HepG2 (cell line): ENCODE data around the gene ANO9. TPM values are rescaled to one million over a fixed set of nuclear protein-coding genes. Genes with fewer than 3 reads are reported as not detected.

Experiments used
- ATAC-seq: fragments of 200-7000 bp; cut with Tn5 transposase; 3 replicates; pipeline ENCODE4 v1.9.1; 2020; ENCODE audit warnings: mild to moderate bottlenecking, moderate library complexity
- BruUV-seq: library from RNA; stranded (reverse); fragments of 400-500 nt; replicated peaks from 2 replicates; lab custom pipeline; 2021; lab: Mats Ljungman, UMichigan
- CTCF ChIA-PET: fragments of 300-600 bp; formaldehyde crosslinking; extraction: SDS; loops from one replicate; lab custom pipeline; 2021; ENCODE audit warnings: low total read pairs, inconsistent platforms, low intra/inter-chr PET ratio; lab: Yijun Ruan, JAX
- POLR2A ChIA-PET: fragments of 350-600 bp; sonication (Branson Sonifier 250); formaldehyde crosslinking; loops from one replicate; lab custom pipeline; 2020; ENCODE audit warnings: antibody characterized with exemption, inconsistent platforms; lab: Yijun Ruan, JAX
- DNase-seq: peaks from one replicate; pipeline ENCODE4 v3.0.0-alpha.2; 2015; ENCODE audit warnings: low spot score
- FAIRE-seq: peaks from 3 replicates; lab custom pipeline; 2011; peaks lifted over from hg19 to GRCh38; lab: Jason Lieb, UNC
- H2AFZ ChIP-seq: one replicate; pipeline ENCODE4 v1.6.1; 2011; ENCODE audit warnings: low read length, inconsistent platforms
- H3K27ac ChIP-seq: fragments of 300-600 bp; 3 replicates; pipeline ENCODE4 v1.8.0; 2011; ENCODE audit warnings: mixed run types, mild to moderate bottlenecking, mixed read lengths, low read length, inconsistent platforms; ENCODE audit not compliant: insufficient read depth; ENCODE audit errors: extremely low read length
- H3K27me3 ChIP-seq, 2 experiments: fragments of 200-600 bp in 1 of 2; 2 replicates in 1 of 2; 3 replicates in 1 of 2; pipeline versions ENCODE4 v1.6.0 to v1.8.0; 2011; ENCODE audit warnings: low read length in 2 of 2, mild to moderate bottlenecking in 2 of 2, moderate library complexity in 2 of 2, inconsistent platforms in 1 of 2; ENCODE audit not compliant: insufficient read depth in 2 of 2, control insufficient read depth in 1 of 2
- H3K36me3 ChIP-seq, 2 experiments: fragments of 200-600 bp in 1 of 2; replicated peaks in 1 of 2; 2 replicates in 1 of 2; 3 replicates in 1 of 2; pipeline versions ENCODE4 v1.5.1 to v1.8.0; 2011; ENCODE audit warnings: low read length in 2 of 2, inconsistent platforms in 1 of 2; ENCODE audit not compliant: insufficient read depth in 2 of 2, control insufficient read depth in 1 of 2
- H3K4me1 ChIP-seq: 2 replicates; pipeline ENCODE4 v1.5.1; 2012; ENCODE audit warnings: low read length, inconsistent platforms; ENCODE audit not compliant: insufficient read depth
- H3K4me2 ChIP-seq: 2 replicates; pipeline ENCODE4 v1.6.0; 2011; ENCODE audit warnings: low read depth, low read length, inconsistent platforms
- H3K4me3 ChIP-seq, 3 experiments: fragments of 200-600 bp in 1 of 3; sonication (generic), shearing (Covaris generic) in 1 of 3; replicated peaks in 1 of 3; 2 replicates each; pipeline ENCODE4 v1.5.1; 2011 to 2016; ENCODE audit warnings: low read length in 3 of 3, inconsistent platforms in 2 of 3, low read depth in 2 of 3, mild to moderate bottlenecking in 2 of 3, control low read depth in 1 of 3, mixed read lengths in 1 of 3; ENCODE audit not compliant: insufficient read depth in 1 of 3
- H3K79me2 ChIP-seq: one replicate; pipeline ENCODE4 v1.6.1; 2011; ENCODE audit warnings: low read length, inconsistent platforms; ENCODE audit not compliant: insufficient read depth
- H3K9ac ChIP-seq: 2 replicates; pipeline ENCODE4 v1.6.0; 2011; ENCODE audit warnings: mild to moderate bottlenecking, low read depth, low read length, inconsistent platforms; ENCODE audit not compliant: insufficient read depth
- H3K9me3 ChIP-seq: 2 replicates; pipeline ENCODE4 v1.5.1; 2012; ENCODE audit warnings: mild to moderate bottlenecking, low read length
- H4K20me1 ChIP-seq: 2 replicates; pipeline ENCODE4 v1.6.0; 2011; ENCODE audit warnings: inconsistent platforms, mild to moderate bottlenecking, low read length, moderate library complexity; ENCODE audit not compliant: insufficient read depth
- AHR ChIP-seq: IDR thresholded peaks from 2 replicates; pipeline ENCODE4 v1.6.1; 2018; ENCODE audit warnings: missing genetic modification reagents, missing compliant biosample characterization
- KAT2B ChIP-seq: fragments of 150-350 bp; IDR thresholded peaks from 2 replicates; pipeline ENCODE4 v1.6.1; 2014; ENCODE audit warnings: low read depth, low read length, borderline replicate concordance
- NR2F2 ChIP-seq: IDR thresholded peaks from 2 replicates; pipeline ENCODE4 v1.6.1; 2012; ENCODE audit warnings: low read depth, inconsistent platforms, borderline replicate concordance
- PHF20 ChIP-seq: sonication (generic); formaldehyde crosslinking; IDR thresholded peaks from 2 replicates; pipeline ENCODE4 v1.5.0; 2020; ENCODE audit warnings: mild to moderate bottlenecking, missing genetic modification reagents
- RARG ChIP-seq: sonication (generic); formaldehyde crosslinking; IDR thresholded peaks from 2 replicates; pipeline ENCODE4 v1.4.0; 2020; ENCODE audit warnings: low read depth, mild to moderate bottlenecking, missing genetic modification reagents
- SKI ChIP-seq: fragments of 450-650 bp; IDR thresholded peaks from one replicate; pipeline ENCODE4 v1.6.1; 2018; ENCODE audit warnings: mild to moderate bottlenecking; ENCODE audit not compliant: partially characterized antibody
- ZNF101 ChIP-seq: sonication (generic); formaldehyde crosslinking; IDR thresholded peaks from 2 replicates; pipeline ENCODE4 v1.4.0; 2020; ENCODE audit warnings: mild to moderate bottlenecking, low read depth, missing genetic modification reagents, borderline replicate concordance
- ZNF292 ChIP-seq: sonication (generic); formaldehyde crosslinking; IDR thresholded peaks from 2 replicates; pipeline ENCODE4 v1.8.1; 2022; ENCODE audit warnings: mild to moderate bottlenecking, low read depth, missing genetic modification reagents, borderline replicate concordance
- ZNF775 ChIP-seq: sonication (generic); formaldehyde crosslinking; IDR thresholded peaks from 2 replicates; pipeline ENCODE4 v1.4.0; 2020; ENCODE audit warnings: missing genetic modification reagents, mild to moderate bottlenecking, moderate library complexity, borderline replicate concordance
- WGBS: methylation state at CpG from one replicate; pipeline ENCODE4 v1.1.6; 2017; ENCODE audit warnings: low lambda C conversion rate; 5-methylcytosine and 5-hydroxymethylcytosine counted together
- in situ Hi-C: cut with HindIII; loops from 2 replicates; pipeline ENCODE4 v1.10.0; 2017; ENCODE audit warnings: low pct_unique_long_range_greater_than_20kb; ENCODE audit not compliant: extremely low pct_ligation_motif_present
- intact Hi-C: fragments of 100-400 bp; cut with micrococcal nuclease; formaldehyde crosslinking; loops from one replicate; pipeline ENCODE4 v1.10.0; 2022; ENCODE audit not compliant: unreplicated experiment
- polyA plus RNA-seq, 8 experiments: library from polyadenylated mRNA; depleted of rRNA in 3 of 8; stranded (reverse) in 7 of 8; unstranded in 1 of 8; fragments of >200 nt; fragmentation: Illumina TruSeq in 4 of 8; extraction: Trizol in 4 of 8; gene quantifications; 2 replicates each; pipeline versions ENCODE4 v1.2.1 to v1.2.3, GENCODE V29; 2011 to 2016; ENCODE audit warnings: low read depth in 4 of 8, missing spikeins in 1 of 8, mixed read lengths in 1 of 8; ENCODE audit not compliant: insufficient read depth in 1 of 8
- total RNA-seq, 5 experiments: library from RNA; depleted of rRNA; stranded (reverse); fragments of >200 nt; fragmentation: Illumina TruSeq; extraction: Trizol; gene quantifications; 2 replicates each; pipeline ENCODE4 v1.2.3, GENCODE V29; 2016; ENCODE audit warnings: low read depth in 1 of 5
- TF ChIP-seq, protein P1 (sequence below): IDR thresholded peaks from 2 replicates; pipeline ENCODE4 v1.4.0; 2020; ENCODE audit warnings: mild to moderate bottlenecking, missing genetic modification reagents
- TF ChIP-seq, protein P2 (sequence below): sonication (generic); formaldehyde crosslinking; IDR thresholded peaks from 2 replicates; pipeline ENCODE4 v1.8.1; 2022; ENCODE audit warnings: low read depth, mild to moderate bottlenecking, missing genetic modification reagents
- TF ChIP-seq, protein P3 (sequence below): sonication (generic); formaldehyde crosslinking; IDR thresholded peaks from 2 replicates; pipeline ENCODE4 v1.4.0; 2020; ENCODE audit warnings: missing genetic modification reagents, borderline replicate concordance
- TF ChIP-seq, protein P4 (sequence below): sonication (generic); formaldehyde crosslinking; IDR thresholded peaks from 2 replicates; pipeline ENCODE4 v1.8.0; 2023; ENCODE audit warnings: mild to moderate bottlenecking, missing genetic modification reagents

ANO9 gene
- total and polyA plus RNA-seq, 2 of the 13 experiments (the other 11 are each of a cell fraction or from before 2014, with no cell fraction given), result 8.9 to 14.3 TPM

DNA sequence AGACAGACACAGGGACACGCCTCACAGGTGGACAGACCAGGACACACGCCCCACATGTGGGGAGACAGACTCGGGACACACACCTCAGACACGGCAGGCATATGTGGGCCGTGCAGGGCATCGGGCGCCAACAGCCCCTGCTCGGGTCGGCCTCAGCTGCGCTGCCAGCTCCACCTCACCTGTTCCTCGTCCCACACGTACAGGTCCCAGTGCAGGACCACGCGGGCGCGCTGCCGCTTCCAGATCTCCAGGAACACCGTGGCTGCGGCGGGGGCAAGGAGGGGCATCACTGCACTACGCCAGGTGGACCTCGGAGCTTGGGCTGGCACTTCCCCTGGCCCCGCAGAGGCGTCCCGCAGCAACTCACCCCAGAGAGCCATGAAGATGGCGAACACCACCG is 12.4 kb downstream of the ANO9 start (continued):
- TF ChIP-seq, protein P1, sequence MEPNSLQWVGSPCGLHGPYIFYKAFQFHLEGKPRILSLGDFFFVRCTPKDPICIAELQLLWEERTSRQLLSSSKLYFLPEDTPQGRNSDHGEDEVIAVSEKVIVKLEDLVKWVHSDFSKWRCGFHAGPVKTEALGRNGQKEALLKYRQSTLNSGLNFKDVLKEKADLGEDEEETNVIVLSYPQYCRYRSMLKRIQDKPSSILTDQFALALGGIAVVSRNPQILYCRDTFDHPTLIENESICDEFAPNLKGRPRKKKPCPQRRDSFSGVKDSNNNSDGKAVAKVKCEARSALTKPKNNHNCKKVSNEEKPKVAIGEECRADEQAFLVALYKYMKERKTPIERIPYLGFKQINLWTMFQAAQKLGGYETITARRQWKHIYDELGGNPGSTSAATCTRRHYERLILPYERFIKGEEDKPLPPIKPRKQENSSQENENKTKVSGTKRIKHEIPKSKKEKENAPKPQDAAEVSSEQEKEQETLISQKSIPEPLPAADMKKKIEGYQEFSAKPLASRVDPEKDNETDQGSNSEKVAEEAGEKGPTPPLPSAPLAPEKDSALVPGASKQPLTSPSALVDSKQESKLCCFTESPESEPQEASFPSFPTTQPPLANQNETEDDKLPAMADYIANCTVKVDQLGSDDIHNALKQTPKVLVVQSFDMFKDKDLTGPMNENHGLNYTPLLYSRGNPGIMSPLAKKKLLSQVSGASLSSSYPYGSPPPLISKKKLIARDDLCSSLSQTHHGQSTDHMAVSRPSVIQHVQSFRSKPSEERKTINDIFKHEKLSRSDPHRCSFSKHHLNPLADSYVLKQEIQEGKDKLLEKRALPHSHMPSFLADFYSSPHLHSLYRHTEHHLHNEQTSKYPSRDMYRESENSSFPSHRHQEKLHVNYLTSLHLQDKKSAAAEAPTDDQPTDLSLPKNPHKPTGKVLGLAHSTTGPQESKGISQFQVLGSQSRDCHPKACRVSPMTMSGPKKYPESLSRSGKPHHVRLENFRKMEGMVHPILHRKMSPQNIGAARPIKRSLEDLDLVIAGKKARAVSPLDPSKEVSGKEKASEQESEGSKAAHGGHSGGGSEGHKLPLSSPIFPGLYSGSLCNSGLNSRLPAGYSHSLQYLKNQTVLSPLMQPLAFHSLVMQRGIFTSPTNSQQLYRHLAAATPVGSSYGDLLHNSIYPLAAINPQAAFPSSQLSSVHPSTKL (CRISPR knock-in tag), result no peak
- TF ChIP-seq, protein P2, sequence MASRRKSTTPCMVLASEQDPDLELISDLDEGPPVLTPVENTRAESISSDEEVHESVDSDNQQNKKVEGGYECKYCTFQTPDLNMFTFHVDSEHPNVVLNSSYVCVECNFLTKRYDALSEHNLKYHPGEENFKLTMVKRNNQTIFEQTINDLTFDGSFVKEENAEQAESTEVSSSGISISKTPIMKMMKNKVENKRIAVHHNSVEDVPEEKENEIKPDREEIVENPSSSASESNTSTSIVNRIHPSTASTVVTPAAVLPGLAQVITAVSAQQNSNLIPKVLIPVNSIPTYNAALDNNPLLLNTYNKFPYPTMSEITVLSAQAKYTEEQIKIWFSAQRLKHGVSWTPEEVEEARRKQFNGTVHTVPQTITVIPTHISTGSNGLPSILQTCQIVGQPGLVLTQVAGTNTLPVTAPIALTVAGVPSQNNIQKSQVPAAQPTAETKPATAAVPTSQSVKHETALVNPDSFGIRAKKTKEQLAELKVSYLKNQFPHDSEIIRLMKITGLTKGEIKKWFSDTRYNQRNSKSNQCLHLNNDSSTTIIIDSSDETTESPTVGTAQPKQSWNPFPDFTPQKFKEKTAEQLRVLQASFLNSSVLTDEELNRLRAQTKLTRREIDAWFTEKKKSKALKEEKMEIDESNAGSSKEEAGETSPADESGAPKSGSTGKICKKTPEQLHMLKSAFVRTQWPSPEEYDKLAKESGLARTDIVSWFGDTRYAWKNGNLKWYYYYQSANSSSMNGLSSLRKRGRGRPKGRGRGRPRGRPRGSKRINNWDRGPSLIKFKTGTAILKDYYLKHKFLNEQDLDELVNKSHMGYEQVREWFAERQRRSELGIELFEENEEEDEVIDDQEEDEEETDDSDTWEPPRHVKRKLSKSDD (CRISPR knock-in tag), result no peak
- no peak for TF ChIP-seq SKI

DNA sequence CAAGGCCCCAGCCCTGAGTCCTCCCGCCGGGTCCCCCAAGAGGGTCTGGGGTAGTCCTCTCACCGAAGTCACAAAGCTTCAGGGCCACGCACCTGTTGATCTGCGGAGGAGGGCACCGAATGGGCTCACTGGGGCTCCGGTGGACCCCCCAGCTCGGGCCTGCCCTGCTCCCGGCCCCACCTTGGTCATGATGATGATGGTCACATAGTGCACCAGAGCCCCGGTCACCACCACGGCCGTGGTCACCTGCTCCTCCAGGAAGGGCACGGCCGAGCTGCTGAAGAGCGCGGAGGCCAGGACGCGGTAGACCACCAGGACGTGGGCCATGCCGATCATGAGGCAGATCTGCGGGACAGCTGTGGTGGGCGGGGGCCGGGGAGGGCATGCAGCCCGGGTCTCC is 13.5 kb downstream of the ANO9 start:
- no peaks in the 10 kb centered on the region for H3K4me1 ChIP-seq
- intact Hi-C loops (no loop called here), in situ Hi-C loops (no loop called here)
- ChIA-PET CTCF (no interaction called here), POLR2A (no interaction called here)
- no peak overlapping the region for H2AFZ ChIP-seq
- no peaks in the 10 kb centered on the region for H3K36me3 ChIP-seq
- no peaks in the 10 kb centered on the region for H3K79me2 ChIP-seq
- BruUV-seq, result no TSS peak
- H3K9me3 ChIP-seq, result no peaks in the 10 kb centered on the region
- no peak overlapping the region for H3K9ac ChIP-seq
- H4K20me1 ChIP-seq, result no peaks in the 10 kb centered on the region
- FAIRE-seq (no peak), DNase-seq (no peak), ATAC-seq (no peak)
- no peak overlapping the region for H3K4me2 ChIP-seq
- no peak overlapping the region for H3K27ac ChIP-seq
- H3K4me3 ChIP-seq, result no peak overlapping the region
- 86% methylated on average over 3 of the region's 24 CpGs for WGBS
- no peaks in the 10 kb centered on the region for H3K27me3 ChIP-seq
- TF ChIP-seq AHR (CRISPR knock-in tag), result no peak
- no peak for TF ChIP-seq KAT2B
- TF ChIP-seq NR2F2, result no peak
- TF ChIP-seq, protein P3, sequence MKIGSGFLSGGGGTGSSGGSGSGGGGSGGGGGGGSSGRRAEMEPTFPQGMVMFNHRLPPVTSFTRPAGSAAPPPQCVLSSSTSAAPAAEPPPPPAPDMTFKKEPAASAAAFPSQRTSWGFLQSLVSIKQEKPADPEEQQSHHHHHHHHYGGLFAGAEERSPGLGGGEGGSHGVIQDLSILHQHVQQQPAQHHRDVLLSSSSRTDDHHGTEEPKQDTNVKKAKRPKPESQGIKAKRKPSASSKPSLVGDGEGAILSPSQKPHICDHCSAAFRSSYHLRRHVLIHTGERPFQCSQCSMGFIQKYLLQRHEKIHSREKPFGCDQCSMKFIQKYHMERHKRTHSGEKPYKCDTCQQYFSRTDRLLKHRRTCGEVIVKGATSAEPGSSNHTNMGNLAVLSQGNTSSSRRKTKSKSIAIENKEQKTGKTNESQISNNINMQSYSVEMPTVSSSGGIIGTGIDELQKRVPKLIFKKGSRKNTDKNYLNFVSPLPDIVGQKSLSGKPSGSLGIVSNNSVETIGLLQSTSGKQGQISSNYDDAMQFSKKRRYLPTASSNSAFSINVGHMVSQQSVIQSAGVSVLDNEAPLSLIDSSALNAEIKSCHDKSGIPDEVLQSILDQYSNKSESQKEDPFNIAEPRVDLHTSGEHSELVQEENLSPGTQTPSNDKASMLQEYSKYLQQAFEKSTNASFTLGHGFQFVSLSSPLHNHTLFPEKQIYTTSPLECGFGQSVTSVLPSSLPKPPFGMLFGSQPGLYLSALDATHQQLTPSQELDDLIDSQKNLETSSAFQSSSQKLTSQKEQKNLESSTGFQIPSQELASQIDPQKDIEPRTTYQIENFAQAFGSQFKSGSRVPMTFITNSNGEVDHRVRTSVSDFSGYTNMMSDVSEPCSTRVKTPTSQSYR, result no peak
- TF ChIP-seq PHF20 (CRISPR knock-in tag), result no peak
- TF ChIP-seq, protein P4, sequence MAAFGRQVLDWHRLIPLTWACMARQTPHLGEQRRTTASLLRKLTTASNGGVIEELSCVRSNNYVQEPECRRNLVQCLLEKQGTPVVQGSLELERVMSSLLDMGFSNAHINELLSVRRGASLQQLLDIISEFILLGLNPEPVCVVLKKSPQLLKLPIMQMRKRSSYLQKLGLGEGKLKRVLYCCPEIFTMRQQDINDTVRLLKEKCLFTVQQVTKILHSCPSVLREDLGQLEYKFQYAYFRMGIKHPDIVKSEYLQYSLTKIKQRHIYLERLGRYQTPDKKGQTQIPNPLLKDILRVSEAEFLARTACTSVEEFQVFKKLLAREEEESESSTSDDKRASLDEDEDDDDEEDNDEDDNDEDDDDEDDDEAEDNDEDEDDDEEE (CRISPR knock-in tag), result no peak
- no peak for TF ChIP-seq ZNF101
- no peak for TF ChIP-seq ZNF292 (CRISPR knock-in tag)
- no peak for TF ChIP-seq RARG (CRISPR knock-in tag)
- no peak for TF ChIP-seq ZNF775 (CRISPR knock-in tag)
